Midbrain (tissue), 1 donor: Measurements from ENCODE around the gene ZFP37.
A peak's percentile ranks its signal among the peaks of the same experiment; 100 is the strongest.
"Not testable (repeated sequence)": the region's sequence is repeated elsewhere in the genome, so short reads cannot be mapped to it uniquely, and the experiment has no call there.

Experiments
- DNase-seq: peaks from one replicate; lab custom pipeline; 2025; lab: John Stamatoyannopoulos, UW

ZFP37 gene

DNA sequence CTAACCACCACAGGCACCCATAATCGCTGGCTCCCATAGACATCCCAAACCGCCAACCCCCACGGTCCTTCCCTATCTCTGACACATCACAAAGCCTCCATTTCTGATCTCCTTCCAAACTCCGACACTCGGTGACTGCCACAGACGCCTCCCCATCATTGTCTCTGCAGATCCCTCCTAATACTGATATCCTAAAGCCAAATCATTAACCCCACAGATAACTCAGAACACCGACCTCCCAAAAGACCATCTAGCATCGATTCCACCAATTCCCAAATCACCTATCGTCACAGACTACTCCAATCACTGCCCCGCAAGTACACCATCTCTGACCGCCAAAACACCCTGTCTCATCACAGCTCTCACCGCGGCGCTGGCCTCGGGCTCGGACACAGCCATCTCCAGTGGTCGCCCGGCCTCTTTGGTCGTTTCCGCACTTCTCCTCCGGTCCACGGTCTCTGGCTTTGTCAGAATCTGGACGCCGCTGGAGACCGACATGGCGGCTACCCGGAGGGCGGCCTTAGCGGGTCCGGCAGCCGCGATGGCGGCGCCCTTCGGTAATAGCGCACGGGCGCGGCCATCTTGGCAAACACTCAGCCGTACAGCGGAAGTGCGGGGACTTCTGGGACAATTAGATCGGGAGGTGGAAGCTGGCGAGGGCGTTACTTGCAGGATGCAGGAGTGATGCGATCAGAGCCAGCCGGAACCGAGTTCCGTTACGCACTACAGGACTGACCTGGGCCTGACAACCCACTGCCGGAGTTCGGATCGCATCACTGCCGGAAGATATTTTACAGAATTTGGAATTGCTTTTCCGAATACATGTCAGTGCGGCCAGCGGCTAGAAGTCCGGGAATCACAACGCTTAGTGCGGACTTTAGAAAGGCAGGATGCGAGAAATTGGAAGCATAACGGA lies at the start of gene ZFP37:
ZFP37 (minus strand) TSS at position 534 of the 916 bp plus-strand sequence; CDS start at position 498, 36 bp downstream.
- peak; percentile 97 for DNase-seq

DNA sequence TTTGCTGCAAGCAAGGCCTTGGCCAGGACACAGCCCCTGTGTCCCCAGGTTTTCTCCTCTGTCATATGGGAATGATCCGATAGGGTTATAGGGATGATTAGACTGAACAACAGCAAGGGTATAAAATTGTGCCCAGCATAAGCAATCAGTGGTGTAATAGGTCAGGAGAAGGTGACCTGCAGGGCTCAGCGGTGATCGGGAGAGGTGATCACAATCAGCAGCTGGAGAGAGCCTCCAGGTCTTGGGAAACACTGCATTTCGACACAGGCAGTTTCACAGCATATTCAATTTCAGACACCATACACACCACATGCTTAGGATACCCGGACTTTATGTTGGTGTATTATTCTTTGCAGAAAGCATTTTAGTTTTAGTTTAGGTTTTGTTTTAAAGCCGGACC lies 48.8 kb upstream of the ZFP37 start:
- DNase-seq = not testable (repeated sequence)

DNA sequence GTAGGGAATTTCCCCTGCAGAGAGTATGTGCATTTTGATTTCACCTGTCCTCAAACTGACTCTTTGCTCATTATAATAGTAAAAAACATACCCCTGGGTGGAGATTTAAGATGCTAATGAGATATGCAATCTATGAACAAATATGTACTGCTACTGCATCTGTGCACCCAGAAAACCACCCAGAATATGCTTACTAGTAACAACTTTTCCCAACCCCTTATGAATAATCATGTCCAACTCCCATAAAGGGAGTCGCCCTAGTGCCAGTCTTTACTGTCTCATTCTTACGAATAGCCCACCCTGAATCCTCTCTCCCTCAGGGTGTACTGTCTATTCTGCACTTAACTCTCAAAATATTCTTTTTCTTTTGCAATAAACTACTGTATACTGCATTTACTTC lies 39.0 kb upstream of the ZFP37 start:
- no peak for DNase-seq

DNA sequence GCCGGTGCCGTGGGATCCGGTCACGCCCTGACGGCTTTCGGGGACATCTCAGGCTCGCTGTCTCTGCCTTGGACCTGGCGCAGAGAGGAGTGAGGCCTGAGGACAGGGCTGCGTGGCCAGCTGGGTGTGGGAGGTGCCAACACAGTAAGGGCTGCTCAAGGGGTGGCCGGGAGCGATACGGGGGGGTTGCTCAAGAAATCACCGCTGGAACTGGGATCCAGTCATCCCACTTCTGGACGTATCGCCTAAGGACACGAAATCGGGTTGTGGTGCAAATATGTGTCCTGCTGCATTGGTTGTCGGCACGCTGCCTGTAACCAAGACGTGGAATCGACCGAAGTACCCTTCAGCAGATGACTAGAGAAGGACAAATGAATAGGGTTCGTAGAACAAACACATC lies 33.4 kb upstream of the ZFP37 start:
- not testable (repeated sequence) for DNase-seq

DNA sequence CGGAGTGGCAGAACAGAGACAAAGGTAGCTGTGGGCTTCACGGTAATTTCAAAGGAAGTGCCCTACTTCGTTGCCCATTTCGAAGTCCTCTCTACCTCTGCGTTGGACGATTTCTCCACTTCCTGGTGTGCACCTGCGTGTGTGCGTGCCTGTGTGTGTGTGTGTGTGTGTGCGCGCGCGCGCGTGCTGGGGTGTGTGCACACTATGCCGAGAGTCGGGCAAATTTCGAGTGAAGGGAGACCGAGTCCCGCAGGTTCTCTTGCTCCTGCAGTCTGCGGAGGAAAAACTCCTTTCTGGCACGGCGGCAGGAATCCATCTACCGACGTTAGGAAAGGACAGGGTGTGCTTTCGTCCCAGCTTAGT lies 32.6 kb upstream of the ZFP37 start:
- not testable (repeated sequence) for DNase-seq

DNA sequence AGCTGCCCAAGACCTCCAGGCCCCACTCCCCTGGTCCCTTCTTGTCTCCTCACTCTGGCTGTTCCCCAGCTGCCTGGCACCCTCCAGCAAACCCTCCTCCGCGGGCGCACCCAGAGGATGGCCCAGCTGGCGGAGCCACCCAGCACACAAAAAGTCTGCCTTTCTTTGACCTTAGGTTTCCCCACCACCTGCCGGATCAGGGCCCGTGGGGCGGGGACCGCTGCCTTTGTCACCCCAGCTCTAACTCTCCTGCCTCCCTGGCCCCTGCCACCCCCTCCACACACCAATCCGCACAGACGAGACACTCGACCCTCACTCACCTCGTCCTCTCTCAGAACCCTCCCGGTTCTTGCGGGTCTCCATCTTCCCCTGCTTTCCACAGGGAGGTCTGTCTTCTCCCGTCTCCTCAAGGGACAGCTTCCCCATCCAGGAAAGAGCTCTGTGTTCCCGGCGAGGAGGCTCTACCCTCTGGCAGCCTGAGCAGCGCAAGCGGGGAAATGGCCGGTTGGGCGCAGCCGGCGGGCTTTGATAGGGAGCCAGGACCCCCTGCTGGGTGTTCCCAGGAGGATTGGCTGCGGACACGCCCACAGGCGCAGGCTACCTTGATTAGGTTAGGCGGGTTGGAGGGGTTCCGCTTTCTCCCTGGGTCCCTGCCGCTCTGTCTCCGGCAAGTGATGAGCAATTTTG lies 32.1 kb upstream of the ZFP37 start:
- not testable (repeated sequence) for DNase-seq

DNA sequence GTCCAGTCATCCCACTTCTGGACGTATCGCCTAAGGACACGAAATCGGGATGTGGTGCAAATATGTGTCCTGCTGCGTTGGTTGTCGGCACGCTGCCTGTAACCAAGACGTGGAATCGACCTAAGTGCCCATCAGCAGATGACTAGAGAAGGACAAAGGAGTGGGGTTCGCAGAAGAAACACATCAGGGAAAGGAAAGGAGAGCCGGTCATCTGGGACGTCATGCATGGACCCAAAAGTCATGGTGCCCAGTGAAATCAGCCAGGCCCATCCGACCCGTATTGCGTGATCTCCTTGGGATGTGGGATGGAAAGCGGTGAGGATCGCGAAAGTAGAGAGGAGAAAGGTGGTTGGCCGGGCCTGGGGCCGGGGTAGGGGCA lies 6.4 kb upstream of the ZFP37 start:
- DNase-seq = not testable (repeated sequence)

DNA sequence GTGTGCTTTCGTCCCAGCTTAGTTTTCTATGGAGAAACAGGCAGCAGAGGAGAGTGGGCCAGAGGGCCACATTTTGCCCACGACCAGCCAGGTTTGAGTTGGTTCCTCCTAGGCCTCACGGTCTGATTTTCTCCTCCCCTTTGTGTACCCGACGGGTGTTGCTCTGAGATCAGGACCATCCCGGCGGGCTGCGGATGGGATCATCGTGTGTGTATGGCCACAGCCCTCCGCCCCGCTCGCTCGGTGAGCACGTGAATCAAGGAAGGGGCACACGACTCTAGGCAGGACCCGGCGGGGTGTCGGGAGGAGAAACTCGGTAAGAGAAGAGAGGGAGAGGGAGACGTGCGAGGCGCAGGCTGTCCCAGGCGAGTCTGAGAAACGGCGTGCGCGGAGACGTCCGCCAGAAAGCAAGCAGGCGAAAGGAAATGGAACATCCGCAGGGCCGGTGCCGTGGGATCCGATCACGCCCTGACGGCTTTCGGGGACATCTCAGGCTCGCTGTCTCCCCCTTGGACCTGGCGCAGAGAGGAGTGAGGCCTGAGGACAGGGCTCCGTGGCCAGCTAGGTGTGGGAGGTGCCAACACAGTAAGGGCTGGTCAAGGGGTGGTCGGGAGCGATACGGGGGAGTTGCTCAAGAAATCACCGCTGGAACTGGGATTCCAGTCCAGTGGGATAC lies 5.9 kb upstream of the ZFP37 start:
- not testable (repeated sequence) for DNase-seq

DNA sequence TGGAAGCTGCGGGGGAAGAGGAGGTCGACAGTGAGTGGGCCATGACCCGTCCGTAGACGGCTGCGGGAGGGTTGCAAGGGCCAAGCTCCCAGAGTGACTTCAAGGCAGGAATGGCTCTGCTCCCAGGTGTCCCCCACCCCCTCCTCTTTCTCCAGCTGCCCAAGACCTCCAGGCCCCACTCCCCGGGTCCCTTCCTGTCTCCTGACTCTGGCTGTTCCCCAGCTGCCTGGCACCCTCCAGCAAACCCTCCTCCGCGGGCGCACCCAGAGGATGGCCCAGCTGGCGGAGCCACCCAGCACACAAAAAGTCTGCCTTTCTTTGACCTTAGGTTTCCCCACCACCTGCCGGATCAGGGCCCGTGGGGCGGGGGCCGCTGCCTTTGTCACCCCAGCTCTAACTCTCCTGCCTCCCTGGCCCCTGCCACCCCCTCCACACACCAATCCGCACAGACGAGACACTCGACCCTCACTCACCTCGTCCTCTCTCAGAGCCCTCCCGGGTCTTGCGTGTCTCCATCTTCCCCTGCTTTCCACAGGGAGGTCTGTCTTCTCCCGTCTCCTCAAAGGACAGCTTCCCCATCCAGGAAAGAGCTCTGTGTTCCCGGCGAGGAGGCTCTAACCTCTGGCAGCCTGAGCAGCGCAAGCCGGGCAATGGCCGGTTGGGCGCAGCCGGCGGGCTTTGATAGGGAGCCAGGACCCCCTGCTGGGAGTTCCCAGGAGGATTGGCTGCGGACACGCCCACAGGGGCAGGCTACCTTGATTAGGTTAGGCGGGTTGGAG lies 4.7 kb upstream of the ZFP37 start:
- DNase-seq = not testable (repeated sequence)

DNA sequence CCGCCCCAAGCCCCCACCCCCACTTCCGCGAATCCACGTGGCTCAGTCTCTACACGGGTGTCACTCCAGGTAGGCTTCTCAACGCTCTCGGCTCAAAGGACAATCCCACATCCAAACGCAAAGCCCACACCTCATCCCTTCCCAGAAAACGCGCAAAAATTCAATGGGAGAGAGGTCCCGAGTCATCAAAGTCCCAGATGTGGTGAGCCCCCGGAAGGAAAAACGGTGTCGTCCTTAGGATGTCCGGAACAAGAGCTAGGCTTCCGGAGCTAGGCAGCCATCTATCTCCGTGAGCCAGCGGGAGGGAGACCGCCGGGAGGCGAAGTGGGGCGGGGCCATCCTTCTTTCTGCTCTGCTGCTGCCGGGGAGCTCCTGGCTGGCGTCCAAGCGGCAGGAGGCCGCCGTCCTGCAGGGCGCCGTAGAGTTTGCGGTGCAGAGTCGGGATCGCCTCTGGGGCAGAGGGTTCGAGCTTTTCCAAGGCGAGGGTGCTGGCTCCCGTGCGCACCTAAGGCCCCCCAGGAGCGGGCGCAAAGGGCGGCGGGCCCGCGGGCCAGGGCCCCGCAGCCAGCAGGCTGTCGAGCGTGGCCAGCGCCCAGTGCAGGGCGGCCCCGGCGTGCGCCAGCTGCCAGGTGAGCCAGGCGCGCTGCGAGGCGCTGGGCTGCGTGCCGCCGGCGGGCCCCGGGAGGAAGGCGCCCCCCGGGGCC lies 3.2 kb upstream of the ZFP37 start:
- DNase-seq = not testable (repeated sequence)

DNA sequence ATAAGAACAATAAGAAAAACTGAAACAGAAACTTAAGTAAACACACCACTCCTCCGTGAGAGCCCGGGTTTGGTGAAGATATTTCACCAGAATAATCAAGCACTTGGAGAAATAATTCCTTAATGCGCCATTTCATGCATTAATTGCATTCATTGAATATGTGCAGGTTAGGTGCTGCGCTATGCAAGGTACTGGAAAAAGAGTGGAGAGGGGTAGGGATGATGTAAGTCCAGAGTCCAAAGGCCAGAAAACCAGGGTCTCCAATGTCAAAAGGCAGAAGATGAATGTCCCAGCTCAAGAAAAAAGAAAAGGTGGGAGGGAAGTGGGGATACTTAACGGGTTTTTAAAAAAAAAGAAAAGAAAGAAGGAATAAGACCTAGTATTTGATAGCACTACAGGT lies 669 bp upstream of the ZFP37 start:
- DNase-seq = no peak

DNA sequence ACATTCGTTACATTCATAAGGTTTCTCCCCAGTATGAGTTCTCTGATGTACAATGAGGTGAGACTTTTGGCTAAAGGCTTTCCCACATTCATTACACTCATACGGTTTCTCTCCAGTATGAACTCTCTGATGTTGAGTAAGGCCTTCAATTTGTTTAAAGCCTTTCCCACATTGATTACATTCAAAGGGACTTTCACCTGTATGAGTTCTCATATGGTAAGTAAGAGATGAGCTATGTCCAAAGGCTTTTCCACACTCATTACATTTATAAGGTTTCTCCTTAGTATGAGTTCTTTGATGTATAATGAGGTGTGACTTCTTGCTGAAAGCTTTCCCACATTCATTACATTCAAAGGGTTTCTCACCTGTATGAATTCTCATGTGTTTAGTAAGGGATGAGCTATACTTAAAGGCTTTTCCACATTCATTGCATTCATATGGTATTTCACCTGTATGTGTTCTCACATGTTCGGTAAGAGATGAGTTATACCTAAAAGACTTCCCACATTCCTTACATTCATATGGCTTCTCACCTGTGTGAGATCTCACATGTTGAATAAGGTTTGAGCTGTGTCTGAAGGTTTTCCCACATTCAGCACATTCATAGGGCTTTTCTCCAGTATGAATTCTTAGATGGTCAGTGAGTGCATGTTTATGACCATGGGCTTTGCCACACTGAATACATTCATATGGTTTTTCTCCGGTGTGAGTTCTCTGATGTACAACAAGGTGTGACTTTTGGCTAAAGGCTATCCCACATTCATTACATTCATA lies 13.5 kb downstream of the ZFP37 start:
- DNase-seq = no peak

DNA sequence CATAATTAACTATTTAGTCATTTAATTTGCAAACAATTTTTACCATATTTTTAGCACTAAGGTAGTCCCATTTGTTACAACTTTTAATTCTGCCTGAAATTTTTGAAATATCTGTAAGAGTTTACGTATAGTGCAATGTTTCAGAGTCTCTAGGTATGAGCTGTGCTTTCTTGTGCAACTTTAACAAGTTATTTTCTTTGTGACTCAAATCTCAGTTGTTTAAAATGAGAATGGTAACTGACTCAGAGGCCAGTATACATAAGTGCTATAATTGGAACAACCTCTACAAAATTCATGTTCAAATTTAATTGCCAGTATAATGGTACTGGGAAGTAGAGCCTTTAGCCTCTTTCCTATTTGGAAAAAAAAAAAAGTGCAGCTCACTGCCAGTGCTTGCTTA lies 30.3 kb downstream of the ZFP37 start:
- DNase-seq = no peak

DNA sequence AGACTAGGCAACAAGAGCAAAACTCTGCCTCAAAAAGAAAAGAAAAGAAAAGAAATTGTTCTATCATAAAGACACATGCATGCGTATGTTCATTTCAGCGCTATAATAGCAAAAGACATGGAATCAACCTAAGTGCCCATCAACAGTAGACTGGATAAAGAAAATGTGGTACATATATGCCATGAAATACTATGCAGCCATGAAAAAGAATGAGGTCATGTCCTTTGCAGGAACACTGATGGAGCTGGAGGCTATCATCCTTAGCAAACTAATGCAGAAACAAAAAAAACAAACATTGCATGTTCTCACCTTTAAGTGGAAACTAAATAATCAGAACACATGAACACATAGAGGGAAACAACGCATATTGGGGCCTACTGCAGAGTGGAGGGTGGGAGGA lies 38.3 kb downstream of the ZFP37 start:
- no peak for DNase-seq

DNA sequence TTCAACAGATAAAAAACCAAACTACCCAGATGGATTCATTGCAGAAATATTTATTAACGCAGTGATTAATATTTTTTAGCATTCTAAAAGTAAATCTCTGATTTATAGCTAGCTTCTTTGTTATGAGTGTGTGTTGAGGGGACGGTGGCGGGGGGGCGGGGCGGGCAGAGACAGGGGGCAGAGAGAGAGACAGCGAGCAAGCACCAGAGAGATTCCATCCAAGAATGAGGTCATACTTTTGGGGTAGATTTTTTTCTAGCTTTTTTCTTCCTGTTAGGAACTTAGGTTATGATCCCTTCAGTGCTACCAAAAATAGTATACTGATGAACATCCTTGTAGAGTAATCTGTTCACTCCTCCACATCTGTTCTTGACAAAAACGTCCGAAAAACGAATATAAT lies 44.0 kb downstream of the ZFP37 start:
- no peak for DNase-seq

DNA sequence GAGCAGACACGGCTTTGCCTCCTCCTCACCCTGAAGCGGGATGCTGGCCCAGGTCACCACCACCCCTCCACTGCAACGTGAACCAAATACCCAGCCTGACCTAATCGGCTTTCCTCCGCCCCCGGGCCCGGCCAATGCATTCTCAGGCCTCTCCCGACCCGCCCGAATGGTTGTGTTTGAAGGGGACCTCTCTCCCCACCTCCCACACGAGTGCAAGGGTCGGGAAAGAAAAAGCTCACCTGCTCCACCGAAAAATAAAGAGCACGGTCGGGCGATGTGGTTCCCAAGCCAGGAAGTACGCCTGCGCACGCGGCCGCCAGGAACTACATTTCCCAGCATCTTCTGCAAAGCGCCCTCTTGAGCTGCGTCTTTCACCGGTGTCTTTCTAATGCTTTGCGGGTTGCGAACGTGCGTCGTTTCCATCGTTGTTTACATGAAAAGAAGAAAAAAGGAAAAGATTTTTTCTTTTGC lies 44.6 kb downstream of the ZFP37 start, which contains the start of gene ZNF883:
ZNF883 (minus strand) TSS at position 282 of the 471 bp plus-strand sequence.
- peak; percentile 72 for DNase-seq

DNA sequence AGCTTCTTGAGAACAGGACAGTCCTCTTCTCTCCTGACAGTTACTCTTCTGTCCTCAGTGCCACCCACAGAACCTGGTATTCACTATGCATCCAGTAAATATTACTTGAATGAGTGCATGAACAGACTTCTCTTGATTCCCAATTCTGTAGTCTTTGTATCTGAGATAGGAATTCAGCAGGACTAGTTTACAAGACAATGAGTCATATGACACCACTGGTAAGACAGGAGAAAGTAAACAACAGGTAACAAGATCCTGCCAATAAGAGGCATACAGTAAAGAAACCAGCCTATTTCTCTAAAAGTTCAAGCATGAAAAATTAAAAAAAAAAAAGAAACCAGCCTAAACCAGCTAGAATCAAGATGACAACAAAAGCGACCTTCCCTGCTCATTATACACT lies 50.7 kb downstream of the ZFP37 start:
- no peak for DNase-seq

DNA sequence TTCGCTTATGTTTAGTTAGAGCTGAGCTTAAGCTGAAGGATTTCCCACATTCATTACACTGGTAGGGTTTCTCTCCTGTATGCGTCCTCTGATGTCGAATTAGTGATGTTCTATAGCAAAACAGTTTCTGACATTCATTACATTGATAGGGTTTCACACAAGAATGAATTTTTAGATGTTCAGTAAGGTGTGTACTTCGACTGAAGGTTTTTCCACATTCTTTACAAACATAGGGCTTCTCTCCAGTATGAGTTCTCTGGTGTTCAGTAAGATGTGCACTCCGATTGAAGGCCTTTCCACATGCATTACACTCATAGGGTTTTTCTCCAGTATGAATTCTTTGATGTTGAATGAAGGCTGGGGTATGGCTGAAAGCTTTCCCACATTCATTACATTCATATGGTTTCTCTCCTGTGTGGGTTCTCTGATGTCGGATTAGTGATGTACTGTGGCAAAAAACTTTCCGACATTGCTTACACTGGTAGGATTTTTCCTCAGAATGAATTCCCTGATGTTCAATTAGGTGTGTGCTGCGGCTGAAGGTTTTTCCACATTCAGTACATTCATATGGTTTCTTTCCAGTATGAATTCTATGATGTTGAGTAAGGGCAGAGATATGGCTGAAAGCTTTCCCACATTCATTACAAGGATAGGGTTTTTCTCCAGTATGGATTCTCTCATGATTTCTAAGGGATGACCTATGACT lies 59.1 kb downstream of the ZFP37 start:
- DNase-seq = no peak
